ENCODE measurements around the gene RNF31. TPM values are rescaled to one million over a fixed set of nuclear protein-coding genes. Genes with fewer than 3 reads are reported as not detected.

The RNF31 gene
- total RNA-seq, 2 donors from 2014 or later: 73.8 to 76.9 TPM

DNA sequence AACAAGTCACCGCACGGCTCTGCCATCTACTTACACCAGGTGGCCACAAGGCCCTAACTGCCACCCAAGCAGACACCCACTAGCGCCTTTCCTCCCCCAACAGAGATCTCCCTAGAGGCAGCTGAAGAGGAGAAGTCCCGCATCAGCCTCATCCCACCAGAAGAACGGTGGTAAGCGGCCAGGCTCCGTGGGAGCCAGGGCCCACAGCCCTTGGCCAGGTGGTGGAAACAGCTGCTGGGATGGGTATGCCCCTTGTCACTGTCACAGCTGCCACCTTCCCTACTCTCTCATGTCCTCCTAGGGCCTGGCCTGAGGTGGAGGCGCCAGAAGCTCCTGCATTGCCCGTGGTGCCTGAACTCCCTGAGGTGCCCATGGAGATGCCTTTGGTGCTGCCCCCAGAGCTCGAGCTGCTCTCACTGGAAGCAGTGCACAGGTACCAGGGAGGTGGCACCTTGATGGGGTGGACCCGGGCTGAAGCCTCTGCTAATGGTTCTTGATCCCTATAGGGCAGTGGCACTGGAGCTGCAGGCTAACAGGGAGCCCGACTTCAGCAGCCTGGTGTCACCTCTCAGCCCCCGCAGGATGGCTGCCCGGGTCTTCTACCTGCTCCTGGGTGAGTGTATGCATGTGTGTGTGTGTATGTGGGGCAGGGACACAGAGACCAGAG lies 32.1 kb downstream of the RNF31 start:
- DNase-seq (ENCODE audit: low spot score): no peak
- Histone ChIP-seq H3K27me3 (replicated peaks; ENCODE audit: insufficient read depth) (no peaks in the 10 kb centered on the region), H3K4me1 (replicated peaks) (peaks cover 3% of the 10 kb centered on the region), H3K27ac (peak overlapping the region; percentile 34 to 77), H3K36me3 (peaks cover 0 to 8% of the 10 kb centered on the region in 2 donors), H3K9me3 (no peaks in the 10 kb centered on the region), H3K4me3 (no peak overlapping the region)
- intact Hi-C loops (cut with DNase I): no loop called here
- TF ChIP-seq POLR2AphosphoS5 (IDR thresholded peaks at IDR 0.05): no peak
- TF ChIP-seq, protein P1, sequence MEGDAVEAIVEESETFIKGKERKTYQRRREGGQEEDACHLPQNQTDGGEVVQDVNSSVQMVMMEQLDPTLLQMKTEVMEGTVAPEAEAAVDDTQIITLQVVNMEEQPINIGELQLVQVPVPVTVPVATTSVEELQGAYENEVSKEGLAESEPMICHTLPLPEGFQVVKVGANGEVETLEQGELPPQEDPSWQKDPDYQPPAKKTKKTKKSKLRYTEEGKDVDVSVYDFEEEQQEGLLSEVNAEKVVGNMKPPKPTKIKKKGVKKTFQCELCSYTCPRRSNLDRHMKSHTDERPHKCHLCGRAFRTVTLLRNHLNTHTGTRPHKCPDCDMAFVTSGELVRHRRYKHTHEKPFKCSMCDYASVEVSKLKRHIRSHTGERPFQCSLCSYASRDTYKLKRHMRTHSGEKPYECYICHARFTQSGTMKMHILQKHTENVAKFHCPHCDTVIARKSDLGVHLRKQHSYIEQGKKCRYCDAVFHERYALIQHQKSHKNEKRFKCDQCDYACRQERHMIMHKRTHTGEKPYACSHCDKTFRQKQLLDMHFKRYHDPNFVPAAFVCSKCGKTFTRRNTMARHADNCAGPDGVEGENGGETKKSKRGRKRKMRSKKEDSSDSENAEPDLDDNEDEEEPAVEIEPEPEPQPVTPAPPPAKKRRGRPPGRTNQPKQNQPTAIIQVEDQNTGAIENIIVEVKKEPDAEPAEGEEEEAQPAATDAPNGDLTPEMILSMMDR (IDR thresholded peaks at IDR 0.05): no peak
- TF ChIP-seq POLR2A (IDR thresholded peaks at IDR 0.05): no peak
- 83% methylated on average over 12 of the region's 14 CpGs for WGBS

DNA sequence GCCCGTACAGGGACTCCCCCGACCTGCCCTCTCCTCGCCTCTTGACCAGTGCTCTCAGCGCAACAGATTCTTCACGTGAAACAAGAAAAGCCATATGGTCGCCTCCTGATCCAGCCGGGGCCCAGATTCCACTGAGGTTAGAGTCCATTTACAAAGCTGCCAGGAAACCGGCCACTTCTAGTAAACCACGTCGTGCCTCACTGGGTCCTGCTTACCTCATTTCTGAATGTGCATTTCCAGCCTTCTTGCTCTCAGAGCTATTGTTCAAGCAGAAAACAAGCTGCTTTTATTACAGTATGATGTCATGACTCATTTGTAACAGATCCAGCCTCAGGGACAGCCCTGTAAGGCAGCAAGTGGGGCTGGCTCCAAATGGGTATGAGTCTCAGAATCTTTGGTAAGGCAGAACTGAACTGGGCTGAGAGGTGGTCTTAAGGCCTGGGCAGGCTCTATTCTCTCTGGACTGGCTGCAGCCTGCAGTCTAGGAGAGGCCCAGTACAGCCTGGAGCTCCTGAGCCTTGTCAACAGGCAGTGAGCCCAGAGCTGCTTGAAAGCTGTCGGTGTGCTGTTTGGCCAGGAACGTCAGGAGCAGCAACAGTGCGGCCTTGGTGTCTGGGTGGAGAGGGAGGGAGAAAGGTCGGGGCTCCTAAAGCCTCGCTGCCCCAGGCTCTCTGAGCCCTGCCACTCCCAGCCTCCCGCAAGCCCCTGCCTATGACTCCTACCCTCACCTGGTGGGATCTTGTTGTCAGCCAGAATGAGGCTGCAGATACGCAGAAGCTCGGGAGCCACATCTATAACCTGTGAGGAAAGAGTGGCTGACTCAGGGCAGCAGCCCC lies 32.9 kb downstream of the RNF31 start:
- Histone ChIP-seq H3K27me3 (replicated peaks; ENCODE audit: insufficient read depth) (no peaks in the 10 kb centered on the region), H3K4me1 (replicated peaks) (peaks cover 3% of the 10 kb centered on the region), H3K9me3 (no peaks in the 10 kb centered on the region), H3K4me3 (no peak overlapping the region), H3K36me3 (peaks cover 0 to 13% of the 10 kb centered on the region in 2 donors), H3K27ac (peak overlapping the region; percentile 34 to 77)
- intact Hi-C loops (cut with DNase I): no loop called here
- TF ChIP-seq POLR2A (IDR thresholded peaks at IDR 0.05) (no peak), POLR2AphosphoS5 (IDR thresholded peaks at IDR 0.05) (peak; percentile 68)
- DNase-seq (ENCODE audit: low spot score): no peak
- WGBS: 63% methylated on average over 18 of the region's 18 CpGs

DNA sequence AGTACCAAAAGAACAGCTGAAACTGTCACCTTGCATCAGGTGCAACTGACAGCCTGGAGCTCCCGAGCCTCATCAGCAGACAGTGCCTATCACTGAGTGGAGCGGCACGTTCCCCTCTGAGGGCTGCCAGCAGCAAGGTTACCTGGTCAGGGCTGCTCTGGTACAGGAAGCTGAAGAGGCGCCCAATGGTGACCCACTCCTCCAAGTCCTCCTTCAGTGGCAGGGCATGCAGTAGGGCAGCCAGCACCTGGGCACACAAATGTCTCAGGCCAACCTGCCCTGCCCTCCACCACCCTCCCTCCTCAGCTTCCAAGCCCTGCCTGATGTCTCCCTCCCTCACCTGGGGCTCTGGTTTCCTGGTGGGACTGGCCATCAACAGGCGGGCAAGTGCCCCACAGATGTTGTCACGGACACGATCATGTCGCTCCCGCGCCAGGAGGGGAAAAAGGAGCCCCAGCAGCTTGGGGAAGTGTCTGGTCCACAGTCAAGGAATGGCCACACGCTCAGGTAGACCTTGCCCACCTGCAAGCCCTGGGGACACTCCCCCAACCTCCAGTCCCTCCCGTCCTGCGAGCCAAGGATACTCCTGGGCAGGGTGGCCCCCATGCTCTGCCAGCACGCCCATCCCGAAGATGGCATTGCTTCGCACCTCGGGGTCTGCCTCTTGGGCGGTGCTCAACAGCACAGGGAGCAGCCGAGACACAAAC lies 34.2 kb downstream of the RNF31 start:
- H3K36me3 ChIP-seq: peaks cover 0 to 25% of the 10 kb centered on the region in 2 donors
- no peaks in the 10 kb centered on the region for H3K27me3 ChIP-seq (replicated peaks; ENCODE audit: insufficient read depth)
- DNase-seq (ENCODE audit: low spot score): no peak
- H3K4me3 ChIP-seq: no peak overlapping the region
- H3K27ac ChIP-seq: no peak overlapping the region
- no peaks in the 10 kb centered on the region for H3K9me3 ChIP-seq
- TF ChIP-seq, protein P1 (IDR thresholded peaks at IDR 0.05): no peak
- no peak for TF ChIP-seq POLR2AphosphoS5 (IDR thresholded peaks at IDR 0.05)
- TF ChIP-seq POLR2A (IDR thresholded peaks at IDR 0.05): no peak
- intact Hi-C loops (cut with DNase I): no loop called here
- WGBS: 81% methylated on average over 19 of the region's 19 CpGs
- peaks cover 3% of the 10 kb centered on the region for H3K4me1 ChIP-seq (replicated peaks)

DNA sequence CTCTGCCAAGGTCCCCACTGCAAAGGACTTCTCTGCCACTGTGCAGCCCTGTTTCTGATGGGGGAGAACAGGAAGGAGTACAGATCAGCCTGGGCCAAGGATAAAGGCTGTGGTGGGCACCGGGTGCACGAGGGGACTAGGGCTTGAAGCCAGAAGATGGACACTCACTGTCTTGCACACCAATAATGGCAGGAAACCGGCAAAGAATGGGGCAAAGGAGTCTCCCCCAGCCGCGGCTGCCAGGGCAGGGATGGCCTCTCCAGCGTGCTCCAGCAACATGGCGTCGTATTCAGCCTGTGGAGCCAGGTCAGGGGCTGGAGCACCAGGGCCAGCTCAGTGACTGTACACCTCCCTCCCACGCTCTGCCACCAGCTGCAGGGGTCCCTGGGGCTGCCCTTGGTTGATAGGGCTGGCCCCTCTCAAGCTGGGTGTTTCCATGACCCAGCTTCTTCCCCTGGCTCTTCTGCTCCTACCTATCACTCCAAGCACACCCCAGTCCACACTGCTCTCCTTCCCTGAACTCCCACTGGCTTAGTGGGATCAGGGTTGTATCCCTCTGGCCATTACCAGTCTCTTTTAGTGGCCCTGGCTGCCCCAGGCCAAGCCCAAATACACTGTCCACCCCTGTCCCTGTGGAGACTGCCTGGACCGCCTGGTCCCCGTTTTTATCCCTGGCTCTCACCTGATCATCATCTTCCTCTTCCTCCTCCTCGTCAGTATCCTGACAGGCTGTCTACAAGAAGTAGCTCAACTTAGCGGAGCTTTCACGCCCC lies 35.0 kb downstream of the RNF31 start:
- no peaks in the 10 kb centered on the region for H3K9me3 ChIP-seq
- no peak overlapping the region for H3K4me3 ChIP-seq
- H3K27me3 ChIP-seq (replicated peaks; ENCODE audit: insufficient read depth): no peaks in the 10 kb centered on the region
- H3K27ac ChIP-seq: no peak overlapping the region
- no peak for DNase-seq (ENCODE audit: low spot score)
- H3K4me1 ChIP-seq (replicated peaks): peaks cover 3% of the 10 kb centered on the region
- 82% methylated on average over 13 of the region's 14 CpGs for WGBS
- intact Hi-C loops (cut with DNase I): no loop called here
- no peak for TF ChIP-seq POLR2AphosphoS5 (IDR thresholded peaks at IDR 0.05)
- TF ChIP-seq POLR2A (IDR thresholded peaks at IDR 0.05): no peak
- TF ChIP-seq, protein P1 (IDR thresholded peaks at IDR 0.05): no peak
- peaks cover 0 to 26% of the 10 kb centered on the region in 2 donors for H3K36me3 ChIP-seq
